Eye (tissue), 1 donor: Measurements from ENCODE around the gene SH3RF1.

Experiments
- DNase-seq: peaks from one replicate; pipeline ENCODE4 v3.0.0-alpha.2; 2015

The SH3RF1 gene

DNA sequence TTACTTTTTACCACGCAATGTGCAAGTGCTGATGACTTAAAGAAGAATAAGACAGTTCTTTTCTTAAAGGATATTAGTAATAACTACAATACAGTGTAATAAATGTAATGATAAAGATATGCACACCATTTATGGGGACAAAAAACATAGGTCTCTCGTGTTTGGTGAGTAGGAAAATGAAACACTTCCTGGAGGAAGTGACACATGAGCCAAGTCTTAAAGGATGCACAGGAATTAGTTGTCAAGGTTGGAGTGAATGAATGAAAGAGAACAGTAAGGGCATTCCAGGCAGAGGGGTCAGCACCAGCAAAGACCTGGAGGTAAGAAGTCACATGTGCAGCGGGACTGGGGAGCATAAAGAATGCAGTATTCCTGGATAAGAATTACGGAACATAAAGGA, 112.7 kb downstream of the SH3RF1 start:
- DNase-seq = no peak

DNA sequence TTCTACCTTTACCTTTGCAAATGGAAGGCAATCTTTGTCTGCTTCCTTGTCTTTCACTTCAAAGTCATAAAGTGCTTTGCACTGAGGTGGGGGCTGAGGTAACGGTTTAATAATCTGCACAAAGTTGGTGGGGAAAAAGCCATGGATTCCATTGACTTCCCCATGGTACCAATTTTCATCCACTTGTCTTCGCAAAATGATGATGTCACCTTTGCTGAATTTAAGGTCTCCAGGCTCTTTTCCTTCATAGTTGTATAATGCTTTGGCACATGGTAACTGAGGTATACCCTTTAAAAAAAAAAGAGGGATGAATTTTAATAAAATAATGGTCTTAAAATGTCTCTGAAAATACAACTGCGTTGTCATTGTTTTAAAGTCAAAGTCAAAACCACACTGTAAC, 114.4 kb downstream of the SH3RF1 start:
- DNase-seq = no peak

- DNase-seq = peak; percentile 34
These were observed 116.6 kb downstream of the SH3RF1 start for GRCh38 chr4:169154121-169154520.

DNA sequence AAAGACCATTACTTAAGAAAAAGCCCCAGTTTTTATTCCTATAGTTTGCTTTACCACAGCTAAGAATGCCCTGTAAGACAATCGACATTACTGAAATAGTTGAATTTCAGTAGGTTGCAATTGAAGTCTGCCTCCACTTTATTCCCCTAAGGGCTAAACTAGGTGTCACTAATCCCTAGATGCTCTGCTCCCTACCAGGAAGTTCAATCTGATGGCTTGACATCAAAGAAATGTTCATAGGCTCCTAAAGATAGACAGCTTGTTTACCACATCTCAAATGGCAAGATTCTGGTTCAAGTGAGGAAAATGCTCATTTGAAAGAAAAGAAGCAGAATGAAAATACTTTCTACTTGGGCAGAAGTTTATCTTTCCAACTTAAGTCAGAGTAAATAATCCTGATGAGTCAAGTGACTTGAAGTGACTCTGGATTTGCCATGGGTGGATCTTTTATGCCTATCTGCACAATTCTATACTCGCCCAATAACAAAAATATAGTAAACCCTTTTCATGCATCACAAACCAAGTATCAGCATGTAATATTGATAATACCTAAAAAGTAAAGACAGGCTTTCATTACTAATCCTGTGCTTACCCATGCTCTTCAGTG, 117.2 kb downstream of the SH3RF1 start:
- DNase-seq = no peak

- DNase-seq = no peak
These were observed 117.9 kb downstream of the SH3RF1 start for GRCh38 chr4:169152899-169153298.

DNA sequence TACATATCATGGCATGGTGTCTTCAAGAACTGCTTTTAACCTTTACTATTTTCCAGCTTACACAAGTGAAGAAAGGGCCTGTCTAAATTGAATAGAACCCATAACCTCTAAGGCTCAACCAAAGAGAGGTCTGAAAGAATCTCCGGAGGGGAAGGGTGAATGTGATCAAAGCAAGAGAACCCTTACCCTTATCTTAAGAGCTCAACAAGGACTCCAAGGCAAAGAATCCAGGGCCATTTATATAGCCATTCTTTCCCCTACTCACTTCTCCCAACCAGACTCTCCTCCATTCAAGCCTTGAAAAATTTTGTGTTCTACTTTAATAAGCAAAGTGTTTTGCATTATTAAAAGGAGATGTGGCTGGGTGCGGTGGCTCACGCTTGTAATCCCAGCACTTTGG, 118.7 kb downstream of the SH3RF1 start:
- DNase-seq = no peak

- no peak for DNase-seq
These were observed 119.1 kb downstream of the SH3RF1 start for GRCh38 chr4:169151671-169152070.

DNA sequence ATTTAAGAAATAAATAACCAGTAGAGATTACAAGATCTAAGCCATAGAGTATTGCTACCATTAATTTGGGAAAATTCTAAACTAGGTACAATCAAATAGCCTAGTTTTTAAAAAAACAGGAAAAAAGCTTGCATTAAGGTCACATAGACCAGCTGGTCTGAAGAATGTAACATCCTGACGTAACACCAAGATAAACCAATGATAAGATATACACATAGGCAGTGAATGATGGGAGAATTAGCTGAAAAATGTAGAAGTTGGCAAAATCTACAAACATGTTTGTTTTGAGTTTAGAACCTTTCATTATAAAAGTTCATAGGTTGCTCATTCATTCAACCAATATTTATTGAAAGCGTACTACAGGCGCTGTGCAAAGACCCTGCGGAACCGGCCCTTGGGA, 120.0 kb downstream of the SH3RF1 start:
- no peak for DNase-seq

DNA sequence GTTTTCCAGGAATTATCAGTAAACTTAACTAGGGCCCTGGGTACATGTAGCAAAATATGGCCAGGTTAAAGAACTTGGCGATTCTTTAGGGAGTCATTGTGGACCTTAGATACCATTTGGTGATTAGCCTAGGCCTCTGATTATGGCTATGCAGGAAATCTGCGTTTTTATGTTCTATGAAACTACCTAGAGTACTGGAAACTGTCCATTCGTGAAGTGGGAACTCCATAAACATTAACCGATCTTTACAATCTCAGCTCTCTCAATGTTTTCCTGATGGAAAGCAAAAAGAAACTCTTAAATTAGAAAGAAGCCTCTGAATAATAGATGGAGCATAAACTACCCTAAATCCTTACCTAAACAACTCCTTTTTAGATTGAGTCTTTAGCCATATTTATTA, 121.9 kb downstream of the SH3RF1 start:
- no peak for DNase-seq

DNA sequence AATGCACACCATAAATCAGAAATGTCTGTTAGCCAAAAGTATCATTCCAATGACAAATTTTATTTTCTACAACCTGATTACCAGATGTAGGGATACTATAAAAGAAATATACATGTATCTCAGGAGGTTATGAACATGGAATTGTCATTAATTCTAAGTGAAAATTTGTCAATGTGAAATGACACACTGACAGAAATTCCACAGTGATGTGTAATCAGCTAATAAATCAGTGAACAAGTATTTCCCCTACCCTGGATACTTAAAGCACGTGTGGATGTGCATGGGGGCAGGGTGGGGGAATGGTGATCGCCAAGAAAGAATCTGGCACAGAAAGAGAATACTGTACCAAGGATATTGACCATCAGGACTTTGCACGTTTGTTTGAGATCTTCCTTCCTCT, 123.6 kb downstream of the SH3RF1 start:
- no peak for DNase-seq

DNA sequence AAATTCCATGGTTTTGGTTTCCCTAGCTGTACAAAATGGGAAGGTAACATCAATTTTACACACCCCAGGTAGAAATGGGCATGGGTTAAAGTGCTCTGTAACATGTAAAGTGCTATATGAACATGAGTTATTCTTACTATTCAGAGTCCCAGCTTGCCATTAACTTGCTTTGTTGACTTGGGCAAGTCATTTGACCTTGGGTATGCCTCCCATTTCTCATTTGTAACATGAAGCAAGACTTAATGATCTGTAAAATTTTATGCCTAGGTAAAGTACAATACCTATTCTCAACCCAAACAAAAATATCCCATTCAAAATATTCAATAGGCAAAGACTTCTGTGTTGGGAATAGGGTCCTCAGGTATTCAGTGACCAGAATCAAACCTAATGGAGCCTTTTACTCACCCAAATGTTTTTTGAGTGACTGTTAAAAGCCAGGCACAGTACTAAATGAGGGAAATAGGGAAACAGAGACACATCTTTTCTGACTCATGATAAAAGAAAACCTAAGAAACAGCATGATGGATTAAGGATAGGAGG, 126.6 kb downstream of the SH3RF1 start:
- no peak for DNase-seq

- DNase-seq = no peak
These were observed 127.4 kb downstream of the SH3RF1 start for GRCh38 chr4:169143335-169143734.

GRCh38 chr4:169142906-169143305, 127.8 kb downstream of the SH3RF1 start:
- no peak for DNase-seq

GRCh38 chr4:169142391-169142790, 128.4 kb downstream of the SH3RF1 start:
- DNase-seq = peak; percentile 24

GRCh38 chr4:169139021-169139420, 131.7 kb downstream of the SH3RF1 start:
- no peak for DNase-seq

DNA sequence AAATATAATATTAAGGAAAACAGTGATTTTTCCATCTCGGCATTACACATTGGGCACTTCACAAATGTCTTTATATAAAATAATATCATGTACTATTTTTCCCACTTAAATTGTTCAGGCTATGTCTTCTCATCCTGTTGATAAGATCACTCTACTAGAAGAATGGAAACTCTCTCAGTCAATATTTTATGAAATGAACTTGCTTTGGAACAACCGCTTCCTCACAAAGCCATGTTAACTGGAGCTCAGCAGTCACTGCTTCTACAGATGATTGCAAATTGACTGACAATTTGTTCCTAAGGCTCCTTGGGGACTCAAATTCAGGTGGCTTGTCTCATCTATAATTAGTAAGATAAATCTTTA, 133.2 kb downstream of the SH3RF1 start:
- no peak for DNase-seq

GRCh38 chr4:169136796-169137557, 133.8 kb downstream of the SH3RF1 start:
- no peak for DNase-seq

DNA sequence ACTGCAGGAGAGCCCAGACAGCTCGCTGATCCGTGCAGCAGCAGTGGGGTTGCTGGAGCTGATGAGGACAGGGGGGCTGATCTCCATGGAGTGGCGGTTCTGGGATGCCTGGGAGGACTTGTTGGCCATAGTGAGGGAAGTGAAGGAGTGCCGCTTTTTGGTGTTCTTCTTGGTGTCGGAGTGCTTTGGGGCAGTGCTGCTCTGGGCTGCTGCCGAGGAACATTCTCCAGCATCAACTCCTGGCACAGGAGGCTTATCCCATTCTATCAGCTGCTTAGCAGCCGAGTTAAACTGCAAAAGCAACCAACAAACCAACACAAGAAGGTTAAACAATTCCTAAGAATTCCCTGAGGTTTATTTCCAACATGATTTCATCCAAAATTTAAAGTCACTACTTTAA, 134.4 kb downstream of the SH3RF1 start:
- DNase-seq = no peak

DNA sequence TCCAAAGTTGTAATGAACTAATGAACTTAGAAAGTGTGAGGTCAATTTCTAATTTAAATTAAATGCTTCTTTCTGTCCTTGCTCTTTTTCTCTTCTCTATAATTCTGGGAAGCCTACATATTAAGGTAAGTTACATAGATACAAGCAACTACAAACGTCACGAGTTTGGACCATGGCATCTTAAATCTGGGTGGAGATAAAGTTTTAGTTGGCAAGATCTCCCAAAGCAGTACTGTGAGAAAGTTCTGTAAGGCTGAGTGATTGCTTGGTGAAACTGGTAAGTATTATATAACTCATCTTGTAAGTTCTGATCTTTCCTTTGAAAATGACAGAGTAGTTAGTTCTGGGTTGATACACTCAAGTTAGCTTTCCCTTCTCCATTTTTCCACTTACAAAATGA, 135.0 kb downstream of the SH3RF1 start:
- no peak for DNase-seq

GRCh38 chr4:169133932-169134331, 136.8 kb downstream of the SH3RF1 start:
- peak; percentile 22 for DNase-seq

GRCh38 chr4:169132561-169133305, 138.0 kb downstream of the SH3RF1 start:
- DNase-seq = no peak

- DNase-seq = no peak
These were observed 139.1 kb downstream of the SH3RF1 start for GRCh38 chr4:169131556-169132208.

DNA sequence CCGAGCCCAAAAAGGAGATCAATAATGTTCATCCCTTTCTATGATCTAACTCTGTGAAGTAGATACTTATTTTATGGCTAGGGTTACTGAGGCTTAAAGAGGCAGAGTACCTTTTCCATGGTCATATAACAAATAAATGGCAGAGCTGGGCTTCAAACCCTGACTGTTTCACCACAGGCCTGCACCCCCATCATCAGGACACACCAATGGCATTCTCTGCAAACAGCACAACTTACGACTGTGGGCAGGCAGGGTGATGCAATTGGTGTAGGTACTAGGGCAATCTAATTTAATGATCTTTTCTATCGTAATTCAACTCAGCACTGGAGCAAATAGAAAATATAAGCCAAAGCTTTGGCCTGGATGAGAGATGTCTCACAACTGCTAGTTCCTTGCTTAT, 141.9 kb downstream of the SH3RF1 start:
- no peak for DNase-seq
